Neuronal stem cell (in vitro differentiated cells): ENCODE results near the gene CCDC63.

Experiments
- DNase-seq: peaks from one replicate; pipeline ENCODE4 v3.0.0-alpha.2; 2013; ENCODE audit warnings: low spot score
- H2AFZ ChIP-seq: one replicate; pipeline ENCODE4 v1.6.1; 2013; ENCODE audit warnings: mild to moderate bottlenecking, low read length, inconsistent platforms
- H2AK5ac ChIP-seq: 2 replicates; pipeline ENCODE4 v1.6.1; 2013; ENCODE audit warnings: low read depth, mild to moderate bottlenecking, inconsistent platforms, low read length, moderate library complexity, mixed read lengths
- H2BK120ac ChIP-seq: 2 replicates; pipeline ENCODE4 v1.6.1; 2013; ENCODE audit warnings: low read depth, mild to moderate bottlenecking, inconsistent platforms, low read length, moderate library complexity, mixed read lengths
- H2BK12ac ChIP-seq: one replicate; pipeline ENCODE4 v1.6.1; 2013; ENCODE audit warnings: low read length, inconsistent platforms
- H2BK15ac ChIP-seq: 2 replicates; pipeline ENCODE4 v1.6.1; 2013; ENCODE audit warnings: mild to moderate bottlenecking, low read length, inconsistent platforms, mixed read lengths
- H2BK5ac ChIP-seq: one replicate; pipeline ENCODE4 v1.6.1; 2013; ENCODE audit warnings: inconsistent platforms, mild to moderate bottlenecking, low read length, moderate library complexity
- H3K14ac ChIP-seq: one replicate; pipeline ENCODE4 v1.6.1; 2013; ENCODE audit warnings: low read length, inconsistent platforms
- H3K18ac ChIP-seq: 2 replicates; pipeline ENCODE4 v1.6.1; 2013; ENCODE audit warnings: low read length, inconsistent platforms
- H3K23ac ChIP-seq: 2 replicates; pipeline ENCODE4 v1.6.1; 2013; ENCODE audit warnings: low read depth, mild to moderate bottlenecking, mixed read lengths, low read length, inconsistent platforms; ENCODE audit not compliant: poor library complexity
- H3K27ac ChIP-seq: replicated peaks from 3 replicates; pipeline ENCODE4 v1.5.1; 2013; ENCODE audit warnings: low read length, inconsistent platforms
- H3K27me3 ChIP-seq, 3 experiments: 2 replicates each; pipeline ENCODE4 v1.6.1; 2013; ENCODE audit warnings: low read length in 3 of 3, mild to moderate bottlenecking in 2 of 3, inconsistent platforms in 1 of 3, low read depth in 1 of 3, mixed read lengths in 1 of 3, moderate library complexity in 1 of 3; ENCODE audit not compliant: control insufficient read depth in 3 of 3, insufficient read depth in 3 of 3
- H3K36me3 ChIP-seq, 2 donors: replicated peaks in 1 of 2; 2 replicates each; pipeline ENCODE4 v1.6.1; 2013; ENCODE audit warnings: low read length in 2 of 2; ENCODE audit not compliant: control insufficient read depth in 2 of 2, insufficient read depth in 2 of 2
- H3K4ac ChIP-seq: 2 replicates; pipeline ENCODE4 v1.6.1; 2013; ENCODE audit warnings: inconsistent platforms, mild to moderate bottlenecking, low read length, moderate library complexity
- H3K4me1 ChIP-seq, 2 donors: 1 replicate in 1 of 2; 2 replicates in 1 of 2; pipeline ENCODE4 v1.6.1; 2013; ENCODE audit warnings: low read length in 2 of 2, low read depth in 1 of 2; ENCODE audit not compliant: control insufficient read depth in 2 of 2, insufficient read depth in 1 of 2
- H3K4me2 ChIP-seq: one replicate; pipeline ENCODE4 v1.6.1; 2013; ENCODE audit warnings: mild to moderate bottlenecking, low read length, inconsistent platforms; ENCODE audit not compliant: insufficient read depth, poor library complexity, severe bottlenecking
- H3K4me3 ChIP-seq, 2 donors: 2 replicates each; pipeline ENCODE4 v1.5.1; 2013; ENCODE audit warnings: low read length in 2 of 2, mild to moderate bottlenecking in 2 of 2, inconsistent platforms in 1 of 2, moderate library complexity in 1 of 2
- H3K79me1 ChIP-seq: one replicate; pipeline ENCODE4 v1.6.1; 2013; ENCODE audit warnings: low read depth, mild to moderate bottlenecking, inconsistent platforms, low read length, moderate library complexity
- H3K9ac ChIP-seq: one replicate; pipeline ENCODE4 v1.6.1; 2013; ENCODE audit warnings: mild to moderate bottlenecking, low read depth, low read length, inconsistent platforms; ENCODE audit not compliant: poor library complexity
- H3K9me3 ChIP-seq, 2 donors: replicated peaks in 1 of 2; 2 replicates each; pipeline versions ENCODE3 to v1.6.1; 2013; ENCODE audit warnings: low read length in 2 of 2, mild to moderate bottlenecking in 2 of 2, inconsistent platforms in 1 of 2, low read depth in 1 of 2, mixed read lengths in 1 of 2, moderate library complexity in 1 of 2; ENCODE audit not compliant: control insufficient read depth in 2 of 2, insufficient read depth in 1 of 2
- H4K8ac ChIP-seq: one replicate; pipeline ENCODE4 v1.6.1; 2013; ENCODE audit warnings: low read depth, mild to moderate bottlenecking, inconsistent platforms, low read length, moderate library complexity
- H4K91ac ChIP-seq: one replicate; pipeline ENCODE4 v1.6.1; 2013; ENCODE audit warnings: low read length, low read depth, mild to moderate bottlenecking, inconsistent platforms; ENCODE audit not compliant: poor library complexity
- WGBS, 2 donors: extraction: QIAGEN DNeasy Blood & Tissue Kit; methylation state at CpG; one replicate each; pipeline ENCODE4 v1.1.7; 2013; ENCODE audit warnings: missing lambda C conversion rate in 2 of 2, mixed read lengths in 1 of 2; ENCODE audit not compliant: insufficient read length in 2 of 2, insufficient replicate concordance in 1 of 2; ENCODE audit errors: extremely low coverage in 2 of 2; 5-methylcytosine and 5-hydroxymethylcytosine counted together

Gene CCDC63

DNA sequence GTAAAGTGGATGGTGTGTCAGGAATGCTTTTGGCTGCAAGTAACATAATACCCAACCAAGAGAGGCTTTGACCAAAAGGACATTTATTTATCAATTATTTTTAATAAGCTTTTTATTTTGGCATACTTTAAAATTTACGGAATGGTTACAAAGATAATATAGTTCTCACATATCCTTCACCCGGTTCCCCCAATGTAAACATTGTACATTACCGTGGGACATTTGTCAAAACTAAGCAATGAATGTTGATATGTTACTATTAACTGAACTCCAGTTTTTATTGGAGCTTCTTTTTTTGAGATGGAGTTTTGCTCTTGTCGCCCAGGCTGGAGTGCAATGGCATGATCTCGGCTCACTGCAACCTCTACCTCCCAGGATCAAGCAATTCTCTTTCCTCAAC lies 23.0 kb downstream of the CCDC63 start:
- no peak overlapping the region for H3K9ac ChIP-seq
- no peaks in the 10 kb centered on the region for H3K27me3 ChIP-seq
- no peak overlapping the region for H2AK5ac ChIP-seq
- H2BK5ac ChIP-seq: no peak overlapping the region
- no peak overlapping the region for H3K27ac ChIP-seq
- no peak overlapping the region for H3K4me3 ChIP-seq
- no peak overlapping the region for H4K8ac ChIP-seq
- no peak overlapping the region for H3K23ac ChIP-seq
- no peaks in the 10 kb centered on the region for H3K36me3 ChIP-seq
- H3K4ac ChIP-seq: no peak overlapping the region
- H3K4me1 ChIP-seq: no peaks in the 10 kb centered on the region
- no peak overlapping the region for H3K4me2 ChIP-seq
- peaks cover 0 to 3% of the 10 kb centered on the region in 2 donors for H3K9me3 ChIP-seq
- no peak overlapping the region for H2BK12ac ChIP-seq
- H4K91ac ChIP-seq: no peak overlapping the region
- no peak overlapping the region for H3K18ac ChIP-seq
- no peak overlapping the region for H3K14ac ChIP-seq
- DNase-seq: no peak
- no peak overlapping the region for H2AFZ ChIP-seq
- no peaks in the 10 kb centered on the region for H3K79me1 ChIP-seq
- no CpG with 5 or more reads among the region's 5 CpGs for whole genome bisulfite sequencing, 2 donors
- H2BK15ac ChIP-seq: no peak overlapping the region
- no peak overlapping the region for H2BK120ac ChIP-seq

DNA sequence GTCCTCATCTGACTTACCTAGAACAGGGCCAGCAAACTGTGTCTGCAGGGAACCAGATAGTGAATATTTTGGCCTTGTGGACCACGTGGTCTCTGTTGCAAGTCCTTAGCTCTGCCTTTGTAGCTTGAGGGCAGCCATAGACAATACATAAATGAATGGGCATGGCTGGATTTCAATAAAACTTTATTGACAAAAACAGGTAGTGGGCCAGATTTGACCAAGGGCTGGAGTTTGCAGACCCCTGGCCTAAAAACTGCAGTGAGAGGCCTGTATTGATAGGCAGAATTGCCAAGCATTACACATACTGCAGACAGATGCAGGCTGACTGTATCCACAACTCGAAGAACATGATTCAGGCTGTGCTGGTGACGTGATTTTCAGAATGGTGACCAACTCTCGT lies 25.3 kb downstream of the CCDC63 start:
- Histone ChIP-seq H4K91ac (no peak overlapping the region), H2AK5ac (no peak overlapping the region), H3K9me3 (peaks cover 0 to 3% of the 10 kb centered on the region in 2 donors), H3K4me1 (no peaks in the 10 kb centered on the region), H2AFZ (no peak overlapping the region), H4K8ac (no peak overlapping the region), H3K27me3 (no peaks in the 10 kb centered on the region), H3K14ac (no peak overlapping the region), H3K79me1 (no peaks in the 10 kb centered on the region), H3K18ac (no peak overlapping the region), H3K4me2 (no peak overlapping the region), H3K27ac (no peak overlapping the region), H3K36me3 (no peaks in the 10 kb centered on the region), H3K9ac (no peak overlapping the region), H2BK12ac (no peak overlapping the region), H2BK15ac (no peak overlapping the region), H3K23ac (no peak overlapping the region), H3K4me3 (no peak overlapping the region), H2BK120ac (no peak overlapping the region), H2BK5ac (no peak overlapping the region), H3K4ac (no peak overlapping the region)
- no CpG with 5 or more reads among the region's 4 CpGs for WGBS, 2 donors
- DNase-seq: no peak

DNA sequence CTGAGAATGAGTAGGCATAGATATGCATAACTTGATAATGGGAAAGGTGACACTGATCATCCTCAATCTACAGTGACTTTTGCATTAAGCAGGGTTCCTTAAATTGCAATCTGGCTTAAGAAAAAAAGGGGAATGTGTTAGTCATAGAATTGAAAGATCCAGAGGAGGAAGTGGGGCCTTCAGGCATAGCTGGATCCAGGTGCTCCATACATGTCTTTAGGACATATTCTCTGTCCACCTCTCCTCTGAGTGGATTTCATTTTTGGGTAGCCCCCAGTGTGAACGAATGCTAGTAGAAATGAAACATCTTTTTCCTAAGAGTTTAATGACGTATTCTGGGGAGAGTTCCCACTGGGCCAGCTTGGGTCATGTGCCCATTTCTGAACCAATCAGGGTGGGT lies 27.6 kb downstream of the CCDC63 start:
- no peaks in the 10 kb centered on the region for H3K9me3 ChIP-seq
- H3K4me2 ChIP-seq: no peak overlapping the region
- H3K27me3 ChIP-seq: no peaks in the 10 kb centered on the region
- no peak overlapping the region for H3K14ac ChIP-seq
- no peak overlapping the region for H3K23ac ChIP-seq
- H2BK12ac ChIP-seq: no peak overlapping the region
- no peak overlapping the region for H3K4ac ChIP-seq
- no peak overlapping the region for H2BK120ac ChIP-seq
- no peak overlapping the region for H2AFZ ChIP-seq
- DNase-seq: no peak
- H3K4me3 ChIP-seq: no peak overlapping the region
- no peak overlapping the region for H4K8ac ChIP-seq
- H3K79me1 ChIP-seq: no peaks in the 10 kb centered on the region
- H3K36me3 ChIP-seq: no peaks in the 10 kb centered on the region
- H2BK5ac ChIP-seq: no peak overlapping the region
- no CpG with 5 or more reads among the region's 2 CpGs for WGBS, 2 donors
- no peak overlapping the region for H2AK5ac ChIP-seq
- H3K9ac ChIP-seq: no peak overlapping the region
- no peak overlapping the region for H4K91ac ChIP-seq
- H3K27ac ChIP-seq: no peak overlapping the region
- no peak overlapping the region for H2BK15ac ChIP-seq
- no peak overlapping the region for H3K18ac ChIP-seq
- no peaks in the 10 kb centered on the region for H3K4me1 ChIP-seq

GRCh38 chr12:110874781-110875180 lies 28.0 kb downstream of the CCDC63 start:
- Histone ChIP-seq H3K4me2 (no peak overlapping the region), H3K4me1 (no peaks in the 10 kb centered on the region), H2BK15ac (no peak overlapping the region), H2AFZ (no peak overlapping the region), H4K91ac (no peak overlapping the region), H3K79me1 (no peaks in the 10 kb centered on the region), H2BK12ac (no peak overlapping the region), H3K4ac (no peak overlapping the region), H2AK5ac (no peak overlapping the region), H4K8ac (no peak overlapping the region), H3K27me3 (no peaks in the 10 kb centered on the region), H3K9me3 (no peaks in the 10 kb centered on the region), H3K4me3 (no peak overlapping the region), H2BK120ac (no peak overlapping the region), H3K23ac (no peak overlapping the region), H3K9ac (no peak overlapping the region), H3K14ac (no peak overlapping the region), H2BK5ac (no peak overlapping the region), H3K18ac (no peak overlapping the region), H3K36me3 (no peaks in the 10 kb centered on the region), H3K27ac (peak overlapping the region; percentile 9)
- DNase-seq: no peak
